GM12801 (cell line): ENCODE measurements around the gene CSF2RB.

Experiments
- CTCF ChIP-seq: IDR thresholded peaks from one replicate; pipeline ENCODE4 v1.5.1; 2011; ENCODE audit warnings: control low read depth; ENCODE audit not compliant: insufficient read length; ENCODE audit errors: extremely low read depth

Gene CSF2RB

DNA sequence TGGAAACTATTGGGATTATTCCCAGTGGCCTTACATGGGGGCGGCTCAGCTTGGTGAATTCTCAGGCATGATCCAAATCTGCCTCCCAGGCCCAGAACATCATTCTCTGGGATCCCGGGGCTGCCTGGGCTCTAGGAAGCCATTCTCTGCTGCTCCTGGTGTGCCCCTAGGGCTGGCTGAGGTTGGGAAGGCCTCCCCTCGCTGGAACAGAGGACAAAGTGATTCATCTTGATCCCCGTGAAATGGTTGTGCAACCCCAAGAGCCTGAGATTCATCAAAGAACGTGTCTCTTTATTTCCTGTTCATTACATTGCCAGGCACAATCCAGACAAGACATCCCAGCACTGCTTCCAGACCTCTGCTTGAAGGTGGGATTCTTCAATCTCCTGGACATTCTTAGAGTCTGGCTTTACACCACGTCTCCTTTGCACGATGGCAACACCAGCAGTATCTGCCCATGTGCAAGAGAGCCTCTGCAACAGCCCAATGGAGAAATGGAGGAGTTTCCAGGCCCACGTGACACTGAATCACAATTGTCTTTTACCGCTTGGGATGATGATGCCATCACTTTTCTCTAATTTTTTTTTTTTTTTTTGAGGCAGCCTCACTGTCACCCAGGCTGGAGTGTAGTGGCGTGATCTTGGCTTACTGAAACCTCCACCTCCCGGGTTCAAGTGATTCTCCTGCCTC, 53.6 kb downstream of the CSF2RB start:
- TF ChIP-seq CTCF: no peak

- no peak for TF ChIP-seq CTCF
Measured at GRCh38 chr22:36968249-36968964, 55.0 kb downstream of the CSF2RB start.

DNA sequence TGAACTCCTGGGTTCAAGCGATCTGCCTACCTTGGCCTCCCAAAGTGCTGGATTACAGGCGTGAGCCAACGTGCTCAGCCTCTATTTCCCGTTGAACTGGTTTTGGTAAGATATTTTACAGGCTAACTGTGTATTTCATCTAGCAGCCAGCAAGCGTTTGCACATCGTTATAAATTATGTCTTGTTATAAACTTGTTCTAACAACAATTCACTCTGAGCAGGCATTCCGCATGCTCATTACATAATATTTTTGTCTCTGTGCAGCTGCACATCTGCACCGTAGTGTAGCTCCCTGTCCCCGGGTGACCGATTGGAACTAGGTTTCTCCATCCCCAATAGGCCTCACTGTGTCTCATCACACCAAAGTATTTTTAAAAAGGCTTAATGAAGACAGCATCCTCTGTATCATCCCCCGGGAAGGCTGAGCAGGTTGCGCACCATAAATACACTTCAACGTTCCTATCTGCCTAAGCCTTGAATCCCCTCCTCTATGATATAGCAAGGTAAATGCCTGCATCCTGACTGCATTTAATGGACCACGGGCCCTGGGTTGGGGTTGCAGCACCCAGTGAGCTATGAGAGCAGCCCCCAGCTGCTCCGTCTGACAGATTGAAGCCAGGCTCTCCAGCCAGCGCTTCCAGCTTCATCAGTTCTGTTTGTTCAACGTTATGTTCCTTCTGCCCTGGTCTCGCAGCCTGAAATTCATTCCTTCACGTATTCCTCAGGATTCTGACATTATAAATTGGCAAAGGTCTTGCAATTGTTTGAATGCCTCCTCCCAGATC, 58.1 kb downstream of the CSF2RB start:
- no peak for TF ChIP-seq CTCF

- TF ChIP-seq CTCF: no peak
Measured at GRCh38 chr22:36976606-36977005, 63.2 kb downstream of the CSF2RB start.

DNA sequence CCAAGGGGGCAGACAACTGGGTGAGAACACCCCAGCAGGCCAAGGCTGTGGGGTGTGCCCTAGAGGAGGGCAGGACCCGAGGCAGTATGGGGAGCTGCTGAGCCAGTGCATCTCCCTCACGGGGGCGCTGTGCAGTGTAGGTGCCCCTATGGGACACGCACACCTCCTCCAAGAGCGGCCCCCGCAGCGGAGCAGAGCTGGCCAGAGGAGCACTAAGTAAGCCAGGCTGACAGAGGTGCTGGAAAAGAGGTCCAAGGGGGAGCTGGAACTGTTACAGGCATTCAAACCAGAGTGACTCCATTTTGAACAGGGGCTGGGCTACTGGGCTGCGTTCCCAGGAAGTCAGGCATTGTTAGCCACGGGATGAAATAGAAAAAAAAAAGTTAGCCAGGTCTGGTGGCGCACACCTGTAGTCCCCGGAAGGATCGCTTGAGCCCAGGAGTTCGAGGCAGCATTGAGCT, 64.0 kb downstream of the CSF2RB start:
- TF ChIP-seq CTCF: no peak

DNA sequence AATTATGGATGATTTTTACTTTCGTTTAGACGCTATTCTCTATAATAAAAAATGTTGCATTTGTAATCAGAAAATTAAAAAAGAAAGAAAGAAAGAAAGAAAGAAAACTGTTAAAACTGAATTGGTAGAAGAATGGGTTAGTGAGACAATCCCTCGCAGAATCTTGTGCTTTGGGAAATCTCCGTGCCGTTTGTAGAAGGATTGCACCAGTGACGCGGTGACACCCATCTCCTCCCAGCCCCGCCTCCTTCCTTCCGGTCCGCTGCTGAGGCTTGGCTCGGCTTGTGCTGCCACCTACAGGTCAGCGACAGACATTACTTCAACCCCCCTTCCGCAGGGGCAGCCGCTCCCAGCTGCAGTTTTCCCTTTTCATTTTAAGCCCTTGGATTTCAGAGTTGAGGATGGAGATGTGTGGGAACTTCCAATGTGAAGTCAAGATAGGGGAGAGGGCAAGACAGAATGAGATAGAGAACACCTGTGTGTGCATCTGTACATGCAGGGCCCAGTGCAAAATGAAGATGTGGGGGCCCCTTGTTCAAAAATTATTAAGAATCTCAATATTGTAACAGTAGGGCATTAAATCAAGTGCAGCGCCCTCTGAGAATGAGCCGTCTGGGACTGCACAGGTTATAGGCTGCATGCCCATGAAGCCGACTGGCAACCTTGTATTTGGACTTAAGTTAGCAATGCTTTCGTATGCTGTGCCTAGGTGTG, 64.7 kb downstream of the CSF2RB start:
- TF ChIP-seq CTCF: no peak
